Measurements from ENCODE around the gene PLA2G4B. TPM values are rescaled to one million over a fixed set of nuclear protein-coding genes. Genes with fewer than 3 reads are reported as not detected.

The PLA2G4B gene
- total and polyA plus RNA-seq, 7 donors = 0.92 to 6.5 (median 3.4) TPM; not detected in 1

DNA sequence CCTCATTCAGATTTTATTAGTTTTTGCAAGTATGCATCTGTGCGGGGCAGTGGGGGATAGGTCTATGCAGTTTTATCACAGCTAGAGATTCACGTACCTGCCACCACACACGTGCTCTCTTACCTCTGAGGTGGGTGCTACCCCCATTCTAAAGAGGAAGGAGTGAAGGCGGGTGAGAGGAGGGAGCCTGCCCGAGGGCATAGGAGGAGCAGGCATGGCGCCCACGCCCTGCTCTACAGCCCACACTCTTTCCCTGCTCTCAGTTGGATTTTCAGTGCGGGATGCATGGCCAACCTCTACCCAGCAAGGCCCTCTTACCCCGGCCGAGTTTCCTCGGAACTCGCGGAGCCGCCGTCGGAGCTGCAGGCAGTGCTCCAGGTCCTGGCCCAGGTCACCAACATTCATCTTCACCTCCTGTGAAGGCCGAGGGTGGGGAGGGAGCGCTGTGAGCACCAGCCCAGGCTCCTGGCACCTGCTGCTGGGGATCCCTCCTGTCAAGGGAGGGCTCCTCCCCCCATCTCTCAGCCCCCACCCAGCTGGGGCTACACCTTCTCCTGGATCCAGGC is 26.9 kb downstream of the PLA2G4B start:
- 80 to 88% methylated on average over 18 of the region's 18 CpGs for WGBS, 2 donors
- H3K27ac ChIP-seq = no peak overlapping the region
- H3K4me1 ChIP-seq = no peaks in the 10 kb centered on the region
- no peaks in the 10 kb centered on the region for H3K36me3 ChIP-seq
- TF ChIP-seq EP300 (IDR thresholded peaks at IDR 0.05) = no peak
- TF ChIP-seq POLR2AphosphoS5 (IDR thresholded peaks at IDR 0.05) = no peak
- TF ChIP-seq, protein P1, sequence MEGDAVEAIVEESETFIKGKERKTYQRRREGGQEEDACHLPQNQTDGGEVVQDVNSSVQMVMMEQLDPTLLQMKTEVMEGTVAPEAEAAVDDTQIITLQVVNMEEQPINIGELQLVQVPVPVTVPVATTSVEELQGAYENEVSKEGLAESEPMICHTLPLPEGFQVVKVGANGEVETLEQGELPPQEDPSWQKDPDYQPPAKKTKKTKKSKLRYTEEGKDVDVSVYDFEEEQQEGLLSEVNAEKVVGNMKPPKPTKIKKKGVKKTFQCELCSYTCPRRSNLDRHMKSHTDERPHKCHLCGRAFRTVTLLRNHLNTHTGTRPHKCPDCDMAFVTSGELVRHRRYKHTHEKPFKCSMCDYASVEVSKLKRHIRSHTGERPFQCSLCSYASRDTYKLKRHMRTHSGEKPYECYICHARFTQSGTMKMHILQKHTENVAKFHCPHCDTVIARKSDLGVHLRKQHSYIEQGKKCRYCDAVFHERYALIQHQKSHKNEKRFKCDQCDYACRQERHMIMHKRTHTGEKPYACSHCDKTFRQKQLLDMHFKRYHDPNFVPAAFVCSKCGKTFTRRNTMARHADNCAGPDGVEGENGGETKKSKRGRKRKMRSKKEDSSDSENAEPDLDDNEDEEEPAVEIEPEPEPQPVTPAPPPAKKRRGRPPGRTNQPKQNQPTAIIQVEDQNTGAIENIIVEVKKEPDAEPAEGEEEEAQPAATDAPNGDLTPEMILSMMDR (IDR thresholded peaks at IDR 0.05) = no peak
- no peak for TF ChIP-seq POLR2A (IDR thresholded peaks at IDR 0.05)
- no peak for DNase-seq
- H3K4me3 ChIP-seq = no peak overlapping the region
- intact Hi-C loops (cut with DNase I) = no loop called here
- H3K27me3 ChIP-seq = no peaks in the 10 kb centered on the region
- H3K9me3 ChIP-seq = no peaks in the 10 kb centered on the region

GRCh38 chr15:41866263-41866703 is 27.6 kb downstream of the PLA2G4B start:
- Histone ChIP-seq H3K4me3 (no peak overlapping the region), H3K9me3 (no peaks in the 10 kb centered on the region), H3K4me1 (no peaks in the 10 kb centered on the region), H3K27ac (no peak overlapping the region), H3K36me3 (no peaks in the 10 kb centered on the region), H3K27me3 (no peaks in the 10 kb centered on the region)
- 79 to 85% methylated on average over 8 of the region's 8 CpGs for WGBS, 2 donors
- intact Hi-C loops (cut with DNase I) = no loop called here
- TF ChIP-seq POLR2A (IDR thresholded peaks at IDR 0.05) (no peak), EP300 (IDR thresholded peaks at IDR 0.05) (no peak), POLR2AphosphoS5 (IDR thresholded peaks at IDR 0.05) (no peak)
- TF ChIP-seq, protein P1 (IDR thresholded peaks at IDR 0.05) = no peak
- no peak for DNase-seq

- intact Hi-C loops (cut with DNase I) = no loop called here
- no peak overlapping the region for H3K27ac ChIP-seq
- no peak overlapping the region for H3K4me3 ChIP-seq
- DNase-seq = no peak
- WGBS, 2 donors = 78 to 88% methylated on average over 25 of the region's 25 CpGs
- H3K36me3 ChIP-seq = no peaks in the 10 kb centered on the region
- TF ChIP-seq, protein P1 (IDR thresholded peaks at IDR 0.05) = no peak
- TF ChIP-seq POLR2AphosphoS5 (IDR thresholded peaks at IDR 0.05) = no peak
- no peak for TF ChIP-seq EP300 (IDR thresholded peaks at IDR 0.05)
- no peak for TF ChIP-seq POLR2A (IDR thresholded peaks at IDR 0.05)
- H3K9me3 ChIP-seq = no peaks in the 10 kb centered on the region
- no peaks in the 10 kb centered on the region for H3K27me3 ChIP-seq
- H3K4me1 ChIP-seq = no peaks in the 10 kb centered on the region
Measured at GRCh38 chr15:41866872-41867579, 28.4 kb downstream of the PLA2G4B start.

- H3K4me1 ChIP-seq = no peaks in the 10 kb centered on the region
- no peak for DNase-seq
- no peaks in the 10 kb centered on the region for H3K27me3 ChIP-seq
- no peaks in the 10 kb centered on the region for H3K9me3 ChIP-seq
- no peak for TF ChIP-seq POLR2A (IDR thresholded peaks at IDR 0.05)
- TF ChIP-seq, protein P1 (IDR thresholded peaks at IDR 0.05) = no peak
- no peak for TF ChIP-seq POLR2AphosphoS5 (IDR thresholded peaks at IDR 0.05)
- TF ChIP-seq EP300 (IDR thresholded peaks at IDR 0.05) = no peak
- no peak overlapping the region for H3K4me3 ChIP-seq
- no peak overlapping the region for H3K27ac ChIP-seq
- 89 to 94% methylated on average over 15 of the region's 15 CpGs for WGBS, 2 donors
- intact Hi-C loops (cut with DNase I) = no loop called here
- no peaks in the 10 kb centered on the region for H3K36me3 ChIP-seq
Measured at GRCh38 chr15:41868321-41868720, 29.7 kb downstream of the PLA2G4B start.

Measured in sigmoid colon (tissue), 7 donors.